Adrenal gland (tissue), 5 donors: ENCODE measurements around the gene PIWIL4.

ENCODE experiments used
- POLR2A ChIP-seq, 2 donors: fragments of 450-650 bp; IDR thresholded peaks; one replicate each; pipeline ENCODE4 v1.6.1; 2017; ENCODE audit warnings: antibody characterized with exemption in 2 of 2, mild to moderate bottlenecking in 2 of 2, moderate library complexity in 1 of 2
- TF ChIP-seq, protein P1 (sequence below), 6 experiments: fragments of 450-650 bp in 4 of 6; fragments of 200-600 bp in 2 of 6; sonication (generic) in 1 of 6; IDR thresholded peaks; 1 replicate in 5 of 6; 2 replicates in 1 of 6; pipeline versions ENCODE4 v1.5.1 to v1.8.0; 2016 to 2021; ENCODE audit warnings: antibody characterized with exemption in 6 of 6, mild to moderate bottlenecking in 2 of 6, moderate library complexity in 1 of 6
- donor health status: DM: no; HTN: no; CAD: no.

DNA sequence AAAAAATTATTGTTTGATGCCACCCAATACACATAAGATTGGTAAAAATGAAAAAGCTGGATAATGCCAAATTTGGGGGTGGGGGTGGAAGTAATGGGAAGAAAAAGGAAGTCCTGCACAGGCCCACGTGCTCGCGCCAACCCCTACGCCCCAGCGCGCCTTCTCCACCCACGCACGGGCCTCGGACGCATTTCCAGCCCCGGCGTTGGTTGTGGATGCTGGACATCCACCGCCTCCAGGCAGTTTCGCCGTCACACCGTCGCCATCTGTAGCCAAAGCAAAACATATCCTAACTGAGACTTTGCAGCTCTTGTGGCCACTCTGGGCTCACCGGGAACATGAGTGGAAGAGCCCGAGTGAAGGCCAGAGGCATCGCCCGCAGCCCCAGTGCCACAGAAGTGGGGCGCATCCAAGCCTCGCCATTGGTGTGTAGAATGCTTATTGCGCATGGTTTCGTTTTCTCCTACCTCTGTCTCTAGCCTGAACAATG, at the start of gene PIWIL4:
- TF ChIP-seq, protein P1, sequence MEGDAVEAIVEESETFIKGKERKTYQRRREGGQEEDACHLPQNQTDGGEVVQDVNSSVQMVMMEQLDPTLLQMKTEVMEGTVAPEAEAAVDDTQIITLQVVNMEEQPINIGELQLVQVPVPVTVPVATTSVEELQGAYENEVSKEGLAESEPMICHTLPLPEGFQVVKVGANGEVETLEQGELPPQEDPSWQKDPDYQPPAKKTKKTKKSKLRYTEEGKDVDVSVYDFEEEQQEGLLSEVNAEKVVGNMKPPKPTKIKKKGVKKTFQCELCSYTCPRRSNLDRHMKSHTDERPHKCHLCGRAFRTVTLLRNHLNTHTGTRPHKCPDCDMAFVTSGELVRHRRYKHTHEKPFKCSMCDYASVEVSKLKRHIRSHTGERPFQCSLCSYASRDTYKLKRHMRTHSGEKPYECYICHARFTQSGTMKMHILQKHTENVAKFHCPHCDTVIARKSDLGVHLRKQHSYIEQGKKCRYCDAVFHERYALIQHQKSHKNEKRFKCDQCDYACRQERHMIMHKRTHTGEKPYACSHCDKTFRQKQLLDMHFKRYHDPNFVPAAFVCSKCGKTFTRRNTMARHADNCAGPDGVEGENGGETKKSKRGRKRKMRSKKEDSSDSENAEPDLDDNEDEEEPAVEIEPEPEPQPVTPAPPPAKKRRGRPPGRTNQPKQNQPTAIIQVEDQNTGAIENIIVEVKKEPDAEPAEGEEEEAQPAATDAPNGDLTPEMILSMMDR (IDR thresholded peaks at IDR 0.05): no peak
- TF ChIP-seq POLR2A (IDR thresholded peaks at IDR 0.05): no peak
